Neuronal stem cell (in vitro differentiated cells): Measurements from ENCODE around the gene KIF6.

ENCODE experiments used
- DNase-seq: peaks from one replicate; pipeline ENCODE4 v3.0.0-alpha.2; 2013; ENCODE audit warnings: low spot score
- H2AFZ ChIP-seq: one replicate; pipeline ENCODE4 v1.6.1; 2013; ENCODE audit warnings: mild to moderate bottlenecking, low read length, inconsistent platforms
- H2AK5ac ChIP-seq: 2 replicates; pipeline ENCODE4 v1.6.1; 2013; ENCODE audit warnings: low read depth, mild to moderate bottlenecking, inconsistent platforms, low read length, moderate library complexity, mixed read lengths
- H2BK120ac ChIP-seq: 2 replicates; pipeline ENCODE4 v1.6.1; 2013; ENCODE audit warnings: low read depth, mild to moderate bottlenecking, inconsistent platforms, low read length, moderate library complexity, mixed read lengths
- H2BK12ac ChIP-seq: one replicate; pipeline ENCODE4 v1.6.1; 2013; ENCODE audit warnings: low read length, inconsistent platforms
- H2BK15ac ChIP-seq: 2 replicates; pipeline ENCODE4 v1.6.1; 2013; ENCODE audit warnings: mild to moderate bottlenecking, low read length, inconsistent platforms, mixed read lengths
- H2BK5ac ChIP-seq: one replicate; pipeline ENCODE4 v1.6.1; 2013; ENCODE audit warnings: inconsistent platforms, mild to moderate bottlenecking, low read length, moderate library complexity
- H3K14ac ChIP-seq: one replicate; pipeline ENCODE4 v1.6.1; 2013; ENCODE audit warnings: low read length, inconsistent platforms
- H3K18ac ChIP-seq: 2 replicates; pipeline ENCODE4 v1.6.1; 2013; ENCODE audit warnings: low read length, inconsistent platforms
- H3K23ac ChIP-seq: 2 replicates; pipeline ENCODE4 v1.6.1; 2013; ENCODE audit warnings: low read depth, mild to moderate bottlenecking, mixed read lengths, low read length, inconsistent platforms; ENCODE audit not compliant: poor library complexity
- H3K27ac ChIP-seq: replicated peaks from 3 replicates; pipeline ENCODE4 v1.5.1; 2013; ENCODE audit warnings: low read length, inconsistent platforms
- H3K27me3 ChIP-seq, 3 experiments: 2 replicates each; pipeline ENCODE4 v1.6.1; 2013; ENCODE audit warnings: low read length in 3 of 3, mild to moderate bottlenecking in 2 of 3, inconsistent platforms in 1 of 3, low read depth in 1 of 3, mixed read lengths in 1 of 3, moderate library complexity in 1 of 3; ENCODE audit not compliant: control insufficient read depth in 3 of 3, insufficient read depth in 3 of 3
- H3K36me3 ChIP-seq, 2 donors: replicated peaks in 1 of 2; 2 replicates each; pipeline ENCODE4 v1.6.1; 2013; ENCODE audit warnings: low read length in 2 of 2; ENCODE audit not compliant: control insufficient read depth in 2 of 2, insufficient read depth in 2 of 2
- H3K4ac ChIP-seq: 2 replicates; pipeline ENCODE4 v1.6.1; 2013; ENCODE audit warnings: inconsistent platforms, mild to moderate bottlenecking, low read length, moderate library complexity
- H3K4me1 ChIP-seq, 2 donors: 1 replicate in 1 of 2; 2 replicates in 1 of 2; pipeline ENCODE4 v1.6.1; 2013; ENCODE audit warnings: low read length in 2 of 2, low read depth in 1 of 2; ENCODE audit not compliant: control insufficient read depth in 2 of 2, insufficient read depth in 1 of 2
- H3K4me2 ChIP-seq: one replicate; pipeline ENCODE4 v1.6.1; 2013; ENCODE audit warnings: mild to moderate bottlenecking, low read length, inconsistent platforms; ENCODE audit not compliant: insufficient read depth, poor library complexity, severe bottlenecking
- H3K4me3 ChIP-seq, 2 donors: 2 replicates each; pipeline ENCODE4 v1.5.1; 2013; ENCODE audit warnings: low read length in 2 of 2, mild to moderate bottlenecking in 2 of 2, inconsistent platforms in 1 of 2, moderate library complexity in 1 of 2
- H3K79me1 ChIP-seq: one replicate; pipeline ENCODE4 v1.6.1; 2013; ENCODE audit warnings: low read depth, mild to moderate bottlenecking, inconsistent platforms, low read length, moderate library complexity
- H3K9ac ChIP-seq: one replicate; pipeline ENCODE4 v1.6.1; 2013; ENCODE audit warnings: mild to moderate bottlenecking, low read depth, low read length, inconsistent platforms; ENCODE audit not compliant: poor library complexity
- H3K9me3 ChIP-seq, 2 donors: replicated peaks in 1 of 2; 2 replicates each; pipeline versions ENCODE3 to v1.6.1; 2013; ENCODE audit warnings: low read length in 2 of 2, mild to moderate bottlenecking in 2 of 2, inconsistent platforms in 1 of 2, low read depth in 1 of 2, mixed read lengths in 1 of 2, moderate library complexity in 1 of 2; ENCODE audit not compliant: control insufficient read depth in 2 of 2, insufficient read depth in 1 of 2
- H4K8ac ChIP-seq: one replicate; pipeline ENCODE4 v1.6.1; 2013; ENCODE audit warnings: low read depth, mild to moderate bottlenecking, inconsistent platforms, low read length, moderate library complexity
- H4K91ac ChIP-seq: one replicate; pipeline ENCODE4 v1.6.1; 2013; ENCODE audit warnings: low read length, low read depth, mild to moderate bottlenecking, inconsistent platforms; ENCODE audit not compliant: poor library complexity
- WGBS, 2 donors: extraction: QIAGEN DNeasy Blood & Tissue Kit; methylation state at CpG; one replicate each; pipeline ENCODE4 v1.1.7; 2013; ENCODE audit warnings: missing lambda C conversion rate in 2 of 2, mixed read lengths in 1 of 2; ENCODE audit not compliant: insufficient read length in 2 of 2, insufficient replicate concordance in 1 of 2; ENCODE audit errors: extremely low coverage in 2 of 2; 5-methylcytosine and 5-hydroxymethylcytosine counted together

KIF6 gene

GRCh38 chr6:39353698-39354315 lies 371.4 kb downstream of the KIF6 start:
- no peak for DNase-seq
- Histone ChIP-seq H4K8ac (no peak overlapping the region), H3K4ac (no peak overlapping the region), H3K9ac (peak overlapping the region; percentile 55), H3K23ac (peak overlapping the region; percentile 53), H2BK15ac (no peak overlapping the region), H3K14ac (peak overlapping the region; percentile 25), H3K4me1 (no peaks in the 10 kb centered on the region), H3K27ac (no peak overlapping the region), H4K91ac (peak overlapping the region; percentile 16), H3K27me3 (no peaks in the 10 kb centered on the region), H3K9me3 (no peaks in the 10 kb centered on the region), H2BK5ac (no peak overlapping the region), H3K79me1 (no peaks in the 10 kb centered on the region), H2BK12ac (no peak overlapping the region), H3K36me3 (no peaks in the 10 kb centered on the region), H3K4me2 (no peak overlapping the region), H2AFZ (no peak overlapping the region), H3K4me3 (no peak overlapping the region), H3K18ac (peak overlapping the region; percentile 20), H2AK5ac (peak overlapping the region; percentile 49), H2BK120ac (no peak overlapping the region)
- WGBS, 2 donors = no CpG with 5 or more reads among the region's 7 CpGs

GRCh38 chr6:39350723-39351505 lies 374.3 kb downstream of the KIF6 start:
- Histone ChIP-seq H3K4ac (no peak overlapping the region), H2BK15ac (no peak overlapping the region), H4K8ac (no peak overlapping the region), H3K27me3 (no peaks in the 10 kb centered on the region), H3K27ac (no peak overlapping the region), H2BK120ac (no peak overlapping the region), H3K18ac (no peak overlapping the region), H3K4me3 (no peak overlapping the region), H4K91ac (no peak overlapping the region), H3K23ac (no peak overlapping the region), H3K4me1 (no peaks in the 10 kb centered on the region), H2AFZ (no peak overlapping the region), H3K4me2 (no peak overlapping the region), H3K36me3 (no peaks in the 10 kb centered on the region), H2BK12ac (no peak overlapping the region), H2AK5ac (no peak overlapping the region), H2BK5ac (no peak overlapping the region), H3K79me1 (no peaks in the 10 kb centered on the region), H3K9me3 (no peaks in the 10 kb centered on the region), H3K14ac (no peak overlapping the region), H3K9ac (no peak overlapping the region)
- no CpG with 5 or more reads among the region's 13 CpGs for WGBS, 2 donors
- DNase-seq = no peak

- Histone ChIP-seq H3K4me3 (no peak overlapping the region), H3K18ac (no peak overlapping the region), H2BK5ac (peak overlapping the region; percentile 31), H2AFZ (no peak overlapping the region), H2BK15ac (no peak overlapping the region), H3K9ac (no peak overlapping the region), H2BK120ac (no peak overlapping the region), H3K36me3 (no peaks in the 10 kb centered on the region), H3K9me3 (no peaks in the 10 kb centered on the region), H3K27ac (no peak overlapping the region), H3K4me1 (peaks cover 0 to 6% of the 10 kb centered on the region in 2 donors), H3K79me1 (no peaks in the 10 kb centered on the region), H3K14ac (no peak overlapping the region), H3K27me3 (no peaks in the 10 kb centered on the region), H2AK5ac (no peak overlapping the region), H2BK12ac (no peak overlapping the region), H3K4ac (no peak overlapping the region), H4K91ac (no peak overlapping the region), H3K4me2 (no peak overlapping the region), H4K8ac (no peak overlapping the region), H3K23ac (no peak overlapping the region)
- DNase-seq = no peak
- WGBS, 2 donors = no CpG with 5 or more reads among the region's 15 CpGs
These were observed 376.5 kb downstream of the KIF6 start for GRCh38 chr6:39348740-39349139.

GRCh38 chr6:39347906-39348585 lies 377.2 kb downstream of the KIF6 start:
- no peak overlapping the region for H3K4me2 ChIP-seq
- no CpG with 5 or more reads among the region's 9 CpGs for WGBS, 2 donors
- no peak overlapping the region for H2AK5ac ChIP-seq
- no peak overlapping the region for H3K4me3 ChIP-seq
- no peak overlapping the region for H2BK120ac ChIP-seq
- H3K14ac ChIP-seq = no peak overlapping the region
- H3K4me1 ChIP-seq = peaks cover 0 to 10% of the 10 kb centered on the region in 2 donors
- peak; percentile 60 for DNase-seq
- H2BK15ac ChIP-seq = no peak overlapping the region
- no peaks in the 10 kb centered on the region for H3K9me3 ChIP-seq
- H2BK12ac ChIP-seq = no peak overlapping the region
- no peaks in the 10 kb centered on the region for H3K79me1 ChIP-seq
- H4K8ac ChIP-seq = no peak overlapping the region
- no peak overlapping the region for H3K27ac ChIP-seq
- H3K36me3 ChIP-seq = no peaks in the 10 kb centered on the region
- H3K23ac ChIP-seq = no peak overlapping the region
- no peak overlapping the region for H2BK5ac ChIP-seq
- H4K91ac ChIP-seq = no peak overlapping the region
- no peak overlapping the region for H3K9ac ChIP-seq
- H3K4ac ChIP-seq = no peak overlapping the region
- H3K27me3 ChIP-seq = no peaks in the 10 kb centered on the region
- H3K18ac ChIP-seq = no peak overlapping the region
- no peak overlapping the region for H2AFZ ChIP-seq
